CD4-positive, alpha-beta T cell (primary cell): ENCODE data around the gene EHD4. TPM values are rescaled to one million over a fixed set of nuclear protein-coding genes. Genes with fewer than 3 reads are reported as not detected.
A peak's percentile ranks its signal among the peaks of the same experiment; 100 is the strongest.

Experiments
- ATAC-seq: fragments of 200-7000 bp; cut with Tn5 transposase; one replicate; pipeline ENCODE4 v1.10.0; 2022; ENCODE audit warnings: mild to moderate bottlenecking; ENCODE audit not compliant: poor library complexity
- CTCF ChIA-PET: fragments of 350-600 bp; sonication (Branson Sonifier 250); formaldehyde crosslinking; loops from one replicate; lab custom pipeline; 2021; ENCODE audit warnings: antibody characterized with exemption, inconsistent platforms; lab: Charles Lee
- POLR2A ChIA-PET: fragments of 350-600 bp; sonication (Branson Sonifier 250); formaldehyde crosslinking; loops from one replicate; lab custom pipeline; 2021; ENCODE audit warnings: antibody characterized with exemption, inconsistent platforms; lab: Charles Lee
- DNase-seq, 14 experiments: peaks; one replicate each; pipeline ENCODE4 v3.0.0-alpha.2; 2013 to 2020; ENCODE audit warnings: mixed read lengths in 2 of 14
- H3K27ac ChIP-seq, 2 donors: one replicate each; pipeline versions ENCODE4 v1.5.1 to v1.7.0; 2013; ENCODE audit warnings: low read length in 2 of 2, low read depth in 1 of 2, mild to moderate bottlenecking in 1 of 2
- H3K27me3 ChIP-seq, 2 experiments: 1 replicate in 1 of 2; 2 replicates in 1 of 2; pipeline versions ENCODE4 v1.6.1 to v1.7.0; 2013; ENCODE audit warnings: low read length in 2 of 2, control low read depth in 1 of 2, mild to moderate bottlenecking in 1 of 2, moderate library complexity in 1 of 2; ENCODE audit not compliant: insufficient read depth in 2 of 2, control insufficient read depth in 1 of 2
- H3K36me3 ChIP-seq: one replicate; pipeline ENCODE4 v1.6.1; 2013; ENCODE audit warnings: low read length, control low read depth; ENCODE audit not compliant: insufficient read depth
- H3K4me1 ChIP-seq: one replicate; pipeline ENCODE4 v1.6.1; 2013; ENCODE audit warnings: low read length, control low read depth; ENCODE audit not compliant: insufficient read depth
- H3K4me3 ChIP-seq: one replicate; pipeline ENCODE4 v1.5.1; 2013; ENCODE audit warnings: mild to moderate bottlenecking, low read length, moderate library complexity
- H3K9me3 ChIP-seq, 2 experiments: 1 replicate in 1 of 2; 2 replicates in 1 of 2; pipeline versions ENCODE4 v1.6.1 to v1.7.0; 2013; ENCODE audit warnings: low read length in 2 of 2, mild to moderate bottlenecking in 2 of 2, control low read depth in 1 of 2, moderate library complexity in 1 of 2; ENCODE audit not compliant: control insufficient read depth in 1 of 2, insufficient read depth in 1 of 2
- H3K27ac Mint-ChIP-seq: one replicate; pipeline ENCODE4 v1.8.0; 2020; ENCODE audit warnings: mixed read lengths
- H3K27me3 Mint-ChIP-seq: one replicate; pipeline ENCODE4 v1.8.0; 2021; ENCODE audit warnings: mixed read lengths
- H3K36me3 Mint-ChIP-seq: one replicate; pipeline ENCODE4 v1.8.0; 2021; ENCODE audit warnings: low read depth, mixed read lengths
- H3K4me1 Mint-ChIP-seq: one replicate; pipeline ENCODE4 v1.8.0; 2021; ENCODE audit warnings: low read depth, mixed read lengths
- H3K4me3 Mint-ChIP-seq: one replicate; pipeline ENCODE4 v1.8.0; 2020; ENCODE audit warnings: mild to moderate bottlenecking, mixed read lengths
- H3K9me3 Mint-ChIP-seq: one replicate; pipeline ENCODE4 v1.8.0; 2020; ENCODE audit warnings: mixed read lengths
- intact Hi-C, 2 experiments: fragments of 100-400 bp; cut with DNase I in 1 of 2; cut with micrococcal nuclease in 1 of 2; formaldehyde crosslinking; loops; one replicate each; pipeline versions ENCODE4 v1.15.1 to v1.9.0; 2023 to 2025; cut with DNase I, micrococcal nuclease
- total RNA-seq, 174 experiments: library from RNA in 2 of 174; stranded (reverse) in 2 of 174; gene quantifications; one replicate each; pipeline ENCODE4 v1.2.3 and lab custom pipeline; 2021 to 2026
- TF ChIP-seq, protein P1 (sequence below): fragments of 200-600 bp; IDR thresholded peaks from one replicate; pipeline ENCODE4 v1.8.0; 2022; ENCODE audit warnings: antibody characterized with exemption, mild to moderate bottlenecking

The EHD4 gene
- total RNA-seq, 2 experiments from 2014 or later = 39.8 to 40.5 TPM

DNA sequence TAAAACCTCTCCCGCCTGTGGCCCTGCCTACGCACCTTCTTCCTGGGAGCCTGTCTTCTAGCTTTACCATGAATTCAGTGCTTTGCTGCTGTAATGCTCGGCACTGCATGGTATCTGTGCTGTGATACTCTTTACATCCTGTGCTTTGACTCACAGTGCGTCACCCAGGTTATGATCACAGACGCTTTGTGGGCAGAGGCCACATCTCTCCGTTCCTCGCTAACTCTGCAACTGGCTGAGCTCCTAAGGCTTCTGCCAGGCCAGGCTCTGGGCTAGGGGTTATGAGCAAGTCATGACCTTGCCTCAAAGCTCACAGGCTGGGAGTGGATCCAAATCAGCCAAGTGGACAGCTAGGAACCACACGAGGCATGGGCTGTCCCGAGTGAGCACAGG lies 101.7 kb downstream of the EHD4 start:
- H3K9me3 ChIP-seq = no peaks in the 10 kb centered on the region
- Mint-ChIP-seq H3K36me3 (no peaks in the 10 kb centered on the region), H3K4me3 (no peak overlapping the region), H3K27me3 (no peaks in the 10 kb centered on the region), H3K4me1 (peaks cover 10% of the 10 kb centered on the region), H3K27ac (peak overlapping the region; percentile 72), H3K9me3 (no peaks in the 10 kb centered on the region)
- H3K27me3 ChIP-seq = no peaks in the 10 kb centered on the region
- TF ChIP-seq, protein P1, sequence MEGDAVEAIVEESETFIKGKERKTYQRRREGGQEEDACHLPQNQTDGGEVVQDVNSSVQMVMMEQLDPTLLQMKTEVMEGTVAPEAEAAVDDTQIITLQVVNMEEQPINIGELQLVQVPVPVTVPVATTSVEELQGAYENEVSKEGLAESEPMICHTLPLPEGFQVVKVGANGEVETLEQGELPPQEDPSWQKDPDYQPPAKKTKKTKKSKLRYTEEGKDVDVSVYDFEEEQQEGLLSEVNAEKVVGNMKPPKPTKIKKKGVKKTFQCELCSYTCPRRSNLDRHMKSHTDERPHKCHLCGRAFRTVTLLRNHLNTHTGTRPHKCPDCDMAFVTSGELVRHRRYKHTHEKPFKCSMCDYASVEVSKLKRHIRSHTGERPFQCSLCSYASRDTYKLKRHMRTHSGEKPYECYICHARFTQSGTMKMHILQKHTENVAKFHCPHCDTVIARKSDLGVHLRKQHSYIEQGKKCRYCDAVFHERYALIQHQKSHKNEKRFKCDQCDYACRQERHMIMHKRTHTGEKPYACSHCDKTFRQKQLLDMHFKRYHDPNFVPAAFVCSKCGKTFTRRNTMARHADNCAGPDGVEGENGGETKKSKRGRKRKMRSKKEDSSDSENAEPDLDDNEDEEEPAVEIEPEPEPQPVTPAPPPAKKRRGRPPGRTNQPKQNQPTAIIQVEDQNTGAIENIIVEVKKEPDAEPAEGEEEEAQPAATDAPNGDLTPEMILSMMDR = no peak
- ChIA-PET CTCF (interaction anchor here (1.2 kb wide), 2 partner anchors 34 to 96 kb away, joined by 3 read pairs; no protein-coding TSS in a partner anchor), POLR2A (interaction anchor here (0.5 to 2.7 kb wide), 8 partner anchors 10 to 532 kb away, joined by 3 to 17 read pairs (median 3); partner anchors contain the start of genes JMJD7, MAPKBP1 and SPTBN5)
- H3K4me3 ChIP-seq = no peak overlapping the region
- peaks cover 16% of the 10 kb centered on the region for H3K4me1 ChIP-seq
- intact Hi-C loops = no loop called here
- H3K36me3 ChIP-seq = no peaks in the 10 kb centered on the region
- DNase-seq = peak; percentile 30 to 81 (median 58)
- H3K27ac ChIP-seq = no peak overlapping the region
- ATAC-seq = peak; percentile 97

DNA sequence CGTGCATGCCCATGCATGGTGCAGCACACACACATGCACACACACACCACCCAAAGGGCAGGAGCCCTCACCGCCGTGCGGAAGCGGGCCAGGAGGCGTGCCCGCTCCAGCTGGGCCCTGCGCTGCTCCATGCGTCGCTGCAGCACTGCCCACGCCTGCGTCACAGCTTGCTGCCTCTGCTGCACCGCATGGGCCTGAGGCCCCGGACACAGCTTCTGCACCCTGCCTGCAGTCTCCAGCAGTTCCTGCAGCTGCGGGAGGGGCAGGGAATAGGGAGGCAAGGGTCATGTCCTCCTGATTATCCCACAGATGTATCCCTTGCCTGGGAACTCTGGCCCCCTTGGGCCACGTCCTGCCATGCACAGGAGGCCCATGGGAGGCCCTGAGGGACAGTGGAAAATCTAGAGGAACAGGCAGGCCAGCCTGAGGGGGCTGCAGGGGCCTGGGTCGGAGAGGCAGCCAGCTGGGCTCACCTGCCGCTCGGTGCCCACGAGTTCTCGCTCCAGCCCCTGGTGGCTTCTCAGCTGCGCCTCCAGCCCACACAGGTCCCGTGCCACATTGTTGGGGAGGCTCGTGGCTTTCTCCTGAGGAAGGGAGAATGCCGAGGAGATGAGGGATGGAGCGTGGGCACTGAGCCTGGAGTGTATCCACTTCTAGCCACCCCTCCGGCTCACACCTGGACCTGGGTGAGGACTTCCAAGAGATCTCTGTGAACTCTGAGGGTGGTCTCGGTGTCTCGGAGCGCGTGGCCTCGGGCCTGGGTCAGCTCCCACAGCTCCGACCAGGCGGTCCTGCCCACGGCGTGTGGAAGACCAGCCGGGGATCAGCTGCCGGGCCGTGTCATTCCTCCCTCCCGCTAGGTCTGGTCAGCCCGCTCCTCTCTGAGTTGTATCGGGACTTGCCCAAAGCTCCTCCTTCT lies 102.3 kb downstream of the EHD4 start:
- H3K4me1 ChIP-seq = peaks cover 16% of the 10 kb centered on the region
- Mint-ChIP-seq H3K4me1 (peaks cover 10% of the 10 kb centered on the region), H3K27ac (peak overlapping the region; percentile 72), H3K27me3 (no peaks in the 10 kb centered on the region), H3K9me3 (no peaks in the 10 kb centered on the region), H3K36me3 (no peaks in the 10 kb centered on the region), H3K4me3 (no peak overlapping the region)
- ATAC-seq = no peak
- no peaks in the 10 kb centered on the region for H3K9me3 ChIP-seq
- CTCF ChIA-PET = interaction anchor here (1.2 kb wide), 2 partner anchors 35 to 95 kb away, joined by 3 read pairs; no protein-coding TSS in a partner anchor
- H3K27me3 ChIP-seq = no peaks in the 10 kb centered on the region
- no peak overlapping the region for H3K4me3 ChIP-seq
- TF ChIP-seq, protein P1 = no peak
- H3K36me3 ChIP-seq = no peaks in the 10 kb centered on the region
- intact Hi-C loops = no loop called here
- no peak for DNase-seq
- POLR2A ChIA-PET = interaction anchor here (0.5 to 2.7 kb wide), 7 partner anchors 18 to 531 kb away, joined by 3 to 17 read pairs (median 3); partner anchors contain the start of genes JMJD7, MAPKBP1 and SPTBN5
- H3K27ac ChIP-seq = no peak overlapping the region

DNA sequence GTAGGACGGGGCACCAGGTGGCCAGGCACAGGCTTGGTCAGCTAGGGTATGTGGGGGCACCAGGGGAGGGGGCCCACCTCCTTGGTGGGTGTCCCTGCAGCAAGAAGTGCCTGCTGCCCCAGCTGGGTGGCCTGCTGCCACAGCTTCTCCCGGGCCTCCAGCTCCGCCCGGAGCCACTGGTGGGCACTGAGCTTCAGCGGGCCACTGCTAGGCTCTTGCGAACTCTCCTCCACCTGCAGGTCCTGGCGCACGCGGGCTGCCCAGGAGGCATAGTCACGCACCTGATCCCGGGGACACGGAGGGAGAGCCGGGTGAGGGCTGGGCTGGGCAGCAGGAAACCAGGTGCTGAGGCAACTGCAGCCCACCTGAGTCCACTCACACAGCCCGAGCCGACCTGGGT lies 104.0 kb downstream of the EHD4 start:
- ATAC-seq = no peak
- H3K9me3 Mint-ChIP-seq = no peaks in the 10 kb centered on the region
- no peak overlapping the region for H3K27ac Mint-ChIP-seq
- H3K4me1 ChIP-seq = peaks cover 16% of the 10 kb centered on the region
- H3K4me3 Mint-ChIP-seq = no peak overlapping the region
- H3K27me3 Mint-ChIP-seq = no peaks in the 10 kb centered on the region
- no peak for DNase-seq
- peaks cover 10% of the 10 kb centered on the region for H3K4me1 Mint-ChIP-seq
- H3K27ac ChIP-seq = no peak overlapping the region
- TF ChIP-seq, protein P1 = no peak
- ChIA-PET CTCF (no interaction called here), POLR2A (interaction anchor here (0.6 kb wide), 1 partner anchor 1081 kb away, joined by 5 read pairs; no protein-coding TSS in a partner anchor)
- H3K36me3 Mint-ChIP-seq = no peaks in the 10 kb centered on the region
- H3K36me3 ChIP-seq = no peaks in the 10 kb centered on the region
- H3K4me3 ChIP-seq = no peak overlapping the region
- intact Hi-C loops = no loop called here
- H3K27me3 ChIP-seq = no peaks in the 10 kb centered on the region
- no peaks in the 10 kb centered on the region for H3K9me3 ChIP-seq
